HT-29 (cell line): ENCODE measurements around the gene FSIP1. TPM values are rescaled to one million over a fixed set of nuclear protein-coding genes. Genes with fewer than 3 reads are reported as not detected.

Experiments used
- DNase-seq: peaks from one replicate; pipeline ENCODE4 v3.0.0-alpha.2; 2015; ENCODE audit warnings: low spot score
- total RNA-seq: library from RNA; depleted of rRNA; stranded (reverse); fragments of >200 nt; shearing (Covaris generic); gene quantifications from 2 replicates; pipeline ENCODE4 v1.2.3, GENCODE V29; 2014

Gene FSIP1
- total RNA-seq, 1 experiment from 2014 or later: 0.48 TPM

- no peak for DNase-seq
Measured at GRCh38 chr15:39792844-39793335, 10.2 kb upstream of the FSIP1 start.

- DNase-seq: no peak
Measured at GRCh38 chr15:39792025-39792843, 9.6 kb upstream of the FSIP1 start.

- no peak for DNase-seq
Measured at GRCh38 chr15:39789736-39790135, 7.1 kb upstream of the FSIP1 start.

DNA sequence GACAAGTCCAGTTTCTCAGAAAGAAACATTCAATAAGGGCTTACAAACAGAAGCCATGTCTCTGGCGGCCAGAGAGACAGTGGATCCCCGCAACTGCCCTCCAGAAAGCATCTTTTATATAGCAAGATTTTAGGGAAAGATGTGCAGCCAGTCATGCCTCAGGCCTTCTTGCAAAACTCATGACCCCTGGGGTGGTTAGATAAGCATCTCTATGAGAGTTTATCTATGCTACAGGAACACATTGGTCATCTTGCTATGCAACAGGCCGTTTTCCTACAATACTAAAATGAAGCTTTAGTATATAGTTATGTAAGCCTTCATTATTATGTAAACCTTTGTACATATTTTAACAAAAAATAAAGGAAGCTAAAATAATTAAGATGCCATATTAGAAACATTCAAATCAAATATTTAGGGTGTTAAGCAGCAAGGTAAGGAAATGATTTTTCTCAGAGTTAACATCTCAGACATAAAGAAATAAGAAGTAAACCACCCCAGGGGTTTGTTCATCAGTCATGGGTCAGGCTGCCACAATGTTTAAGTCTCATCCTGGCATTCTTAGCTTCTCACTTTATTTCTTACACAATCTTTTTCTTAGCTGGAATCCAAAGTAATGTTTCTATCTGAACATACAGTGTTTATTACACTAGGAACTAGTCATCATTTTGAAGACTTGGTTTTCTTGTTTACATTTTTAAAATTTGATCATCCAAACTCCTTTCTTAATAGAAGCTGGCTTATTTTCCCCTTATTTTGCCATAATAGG, 6.3 kb upstream of the FSIP1 start:
- DNase-seq: no peak

DNA sequence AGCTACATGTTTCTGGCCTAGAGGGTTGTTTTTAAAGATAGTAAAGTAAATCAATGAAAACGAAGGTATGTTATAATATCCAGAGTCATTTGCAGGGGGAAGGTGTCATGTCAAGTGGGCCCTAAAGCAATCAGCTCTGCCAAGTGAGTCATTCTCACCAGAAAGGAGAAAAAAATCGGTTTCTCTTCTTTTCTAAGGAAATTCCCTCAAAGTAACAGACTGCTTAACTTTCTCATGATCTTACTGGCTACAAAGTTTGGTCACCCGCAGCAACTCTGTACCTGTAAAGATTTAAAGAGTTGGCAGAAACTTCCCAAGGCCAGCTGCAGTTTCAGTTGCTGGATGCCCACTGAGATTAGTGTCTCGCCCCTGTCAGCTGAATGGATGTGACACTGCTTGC, 5.5 kb upstream of the FSIP1 start:
- DNase-seq: no peak

GRCh38 chr15:39787479-39787878, 4.8 kb upstream of the FSIP1 start:
- no peak for DNase-seq

DNA sequence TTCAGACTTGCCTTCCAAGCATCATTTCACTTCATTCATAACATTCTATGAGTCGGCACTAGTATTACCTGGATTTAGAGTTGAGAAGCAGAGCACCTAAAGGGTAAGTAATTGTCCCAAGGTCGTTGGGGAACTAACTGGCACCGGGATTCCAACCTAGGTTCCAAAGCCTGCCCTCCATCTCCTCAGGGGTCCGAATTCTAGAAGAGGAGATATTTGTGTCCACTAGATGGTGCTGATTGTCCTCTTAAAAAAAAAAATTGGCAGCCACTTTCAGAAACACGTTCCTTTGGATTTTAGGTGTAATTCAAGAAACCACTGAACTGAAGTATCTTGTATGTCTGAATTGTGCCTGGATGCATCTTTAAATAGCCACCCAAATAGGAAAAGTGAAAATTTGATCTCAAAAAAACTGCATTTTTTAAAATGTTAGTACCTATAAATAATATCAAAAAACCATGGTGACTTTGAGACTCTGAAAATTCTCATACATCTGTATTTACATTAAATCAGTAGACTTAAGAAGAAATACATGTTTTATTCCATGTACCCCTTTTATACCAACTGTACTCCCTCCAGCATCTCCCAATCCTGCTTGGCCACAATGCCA, 3.9 kb upstream of the FSIP1 start:
- peak; percentile 67 for DNase-seq

GRCh38 chr15:39785841-39786240, 3.2 kb upstream of the FSIP1 start:
- DNase-seq: no peak

DNA sequence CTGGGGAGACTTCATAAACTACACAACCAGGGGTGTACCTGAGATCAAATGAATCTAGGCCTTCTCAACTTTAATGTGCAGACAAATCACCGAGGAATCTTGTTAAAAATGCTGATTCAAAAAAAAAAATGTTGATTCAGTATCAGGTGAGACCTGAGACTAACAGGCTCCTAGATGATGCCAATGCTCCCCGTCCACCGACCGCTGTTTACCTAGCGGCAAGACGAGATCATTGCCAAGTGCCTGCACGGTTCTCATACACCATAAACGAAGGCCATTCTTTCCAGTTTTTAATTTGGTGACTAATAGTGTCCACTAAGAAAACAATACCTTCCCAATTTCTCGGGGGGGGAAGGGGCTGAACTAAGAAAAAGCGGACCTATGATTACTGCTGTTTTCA, 2.5 kb upstream of the FSIP1 start:
- DNase-seq: no peak

DNA sequence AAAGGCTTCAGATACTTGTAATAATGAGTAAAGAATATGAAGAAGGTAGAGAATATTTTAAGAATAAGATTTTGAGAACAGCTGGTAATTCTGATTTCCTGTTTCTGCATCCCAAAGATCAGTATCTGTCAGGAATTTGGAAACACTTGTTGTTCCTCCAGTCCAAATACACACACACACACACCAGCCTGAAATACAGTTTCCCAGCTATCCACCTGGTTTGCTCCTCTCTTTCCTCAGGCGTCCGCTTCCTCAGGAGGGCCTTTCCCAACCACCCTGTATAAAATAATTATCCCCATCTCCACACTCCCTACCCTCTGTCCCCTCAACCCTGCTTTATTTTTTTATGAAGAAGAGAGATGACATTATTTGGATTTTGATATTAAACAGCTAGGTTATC, 2.0 kb upstream of the FSIP1 start:
- no peak for DNase-seq

DNA sequence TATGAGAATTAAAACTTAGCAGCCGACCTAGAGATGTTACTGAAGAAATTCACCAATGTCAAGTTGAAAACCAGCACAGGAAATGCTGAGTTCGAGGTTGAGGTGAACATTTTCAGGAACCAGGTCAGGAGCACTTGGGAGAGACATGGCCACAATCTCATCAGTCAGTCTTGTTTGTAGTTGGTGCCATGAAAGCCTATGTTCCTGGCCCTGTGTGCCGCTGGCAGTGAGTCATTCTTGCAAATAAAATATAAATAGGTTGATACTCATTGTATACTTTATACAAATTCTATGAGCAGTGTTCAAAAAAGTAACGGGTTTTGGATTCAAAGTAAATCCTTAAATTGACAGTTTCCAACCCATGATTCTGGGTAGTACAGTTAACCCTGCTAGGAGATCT, 1.5 kb upstream of the FSIP1 start:
- no peak for DNase-seq

DNA sequence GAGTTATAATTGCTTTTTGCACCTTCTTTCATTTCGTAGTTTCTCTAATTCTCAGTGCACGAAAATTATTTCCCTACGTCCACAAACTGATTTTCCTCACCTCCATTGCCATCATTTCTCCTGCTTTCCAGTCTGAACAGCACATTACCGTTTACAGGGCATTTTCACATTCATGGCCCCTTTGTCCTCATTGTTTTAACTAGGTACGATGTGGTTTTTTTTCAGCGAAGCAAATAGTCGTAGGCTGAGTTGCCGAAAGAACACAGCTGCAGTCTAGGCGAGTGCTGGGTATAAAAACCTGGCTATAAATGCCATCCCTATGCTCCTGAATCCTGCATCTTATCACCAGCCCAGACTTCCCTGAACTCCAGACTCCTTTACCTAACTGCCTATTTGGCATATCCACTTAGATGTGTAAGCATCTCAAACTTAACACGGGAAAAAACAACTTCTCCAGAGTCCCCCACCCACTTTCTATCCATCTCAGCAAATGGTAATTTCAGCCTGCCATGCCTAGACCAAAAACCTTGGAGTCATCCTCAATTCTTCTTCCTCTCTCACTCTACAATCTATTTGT, 691 bp upstream of the FSIP1 start:
- DNase-seq: no peak

DNA sequence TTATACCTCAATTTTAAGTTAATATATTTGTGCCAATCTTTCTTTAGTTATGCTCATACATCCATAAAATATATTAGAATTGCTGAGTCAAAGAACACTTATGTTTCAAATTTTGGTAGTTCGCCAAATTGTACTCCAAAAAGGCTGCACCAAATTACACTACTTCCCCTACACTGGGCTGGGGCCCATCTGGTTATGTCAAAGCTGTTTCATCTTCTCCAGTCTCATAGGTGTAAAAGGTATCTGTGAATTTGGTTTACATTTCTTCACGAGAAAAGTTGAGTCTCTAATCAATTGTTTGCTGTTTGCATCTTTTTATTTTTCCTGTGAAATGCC, 706 bp downstream of the FSIP1 start:
- no peak for DNase-seq

- no peak for DNase-seq
Measured at GRCh38 chr15:39781147-39781966, 1.3 kb downstream of the FSIP1 start.

- DNase-seq: no peak
Measured at GRCh38 chr15:39778021-39778420, 4.6 kb downstream of the FSIP1 start.

GRCh38 chr15:39777496-39777895, 5.1 kb downstream of the FSIP1 start:
- DNase-seq: no peak

DNA sequence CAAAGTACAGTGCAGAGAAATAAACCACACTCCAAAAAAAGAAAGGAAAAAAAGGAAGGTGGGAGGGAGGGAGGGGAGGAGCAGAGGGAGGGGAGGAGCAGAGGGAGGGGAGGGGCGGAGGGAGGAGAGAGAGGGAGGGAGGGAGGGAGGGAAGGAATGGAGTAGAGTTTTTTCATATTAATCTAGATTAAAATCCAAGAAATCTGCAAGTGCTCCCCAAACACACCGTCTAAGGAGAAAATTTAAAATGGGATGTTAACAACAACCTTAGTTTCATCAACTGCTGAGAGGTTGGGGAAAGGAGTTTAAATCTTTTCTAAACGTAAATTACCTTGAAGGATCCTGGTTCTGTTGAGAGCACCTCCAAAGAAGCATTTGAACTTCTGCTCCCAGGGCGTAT, 6.6 kb downstream of the FSIP1 start:
- no peak for DNase-seq

DNA sequence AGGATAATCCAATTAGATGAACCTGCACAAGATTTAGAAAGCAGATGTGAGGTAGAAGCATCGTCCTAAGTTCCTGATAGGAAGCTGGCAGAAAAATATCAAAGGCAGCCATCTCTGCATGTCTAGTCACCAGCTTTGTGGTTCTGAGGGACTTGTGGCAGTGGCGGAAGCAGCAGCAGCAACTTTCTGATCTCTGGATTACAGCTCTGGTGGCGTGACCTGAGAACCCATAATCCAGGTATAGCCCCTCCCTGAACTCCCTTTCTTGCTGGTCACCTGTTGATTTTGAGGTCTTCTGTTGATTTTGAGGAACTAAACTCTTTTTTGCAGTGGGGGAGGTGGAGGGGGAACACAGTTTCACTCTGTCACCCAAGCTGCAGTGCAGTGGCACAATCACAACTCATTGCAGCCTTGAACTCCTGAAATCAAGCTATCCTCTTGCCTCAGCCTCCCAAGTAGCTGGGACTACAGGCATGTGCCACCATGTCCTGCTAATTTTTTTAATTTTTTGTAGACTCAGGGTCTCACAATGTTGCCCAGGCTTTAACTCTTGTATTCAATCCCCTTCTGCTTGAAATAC, 7.9 kb downstream of the FSIP1 start:
- DNase-seq: no peak

- no peak for DNase-seq
Measured at GRCh38 chr15:39770748-39771689, 11.6 kb downstream of the FSIP1 start.

- DNase-seq: no peak
Measured at GRCh38 chr15:39767921-39768320, 14.7 kb downstream of the FSIP1 start.
